Activated T-helper 17 cell treated with anti-CD3 and anti-CD28 coated beads, Interleukin-2, amount 50 U/mL, for 72 hours (primary cell): ENCODE results near the gene FLYWCH1. TPM values are rescaled to one million over a fixed set of nuclear protein-coding genes. Genes with fewer than 3 reads are reported as not detected.
"Not testable (repeated sequence)": the region's sequence is repeated elsewhere in the genome, so short reads cannot be mapped to it uniquely, and the experiment has no call there.

Experiments
- ATAC-seq: fragments of 150-1000 bp; cut with Tn5 transposase; replicated peaks from 2 replicates; pipeline ENCODE4 v1.10.0; 2021; ENCODE audit warnings: mild to moderate bottlenecking, moderate library complexity
- H3K27ac Mint-ChIP-seq: one replicate; pipeline ENCODE4 v1.8.0; 2022; ENCODE audit warnings: mixed read lengths
- H3K27me3 Mint-ChIP-seq: one replicate; pipeline ENCODE4 v1.8.0; 2022; ENCODE audit warnings: mixed read lengths
- H3K36me3 Mint-ChIP-seq: one replicate; pipeline ENCODE4 v1.8.0; 2022; ENCODE audit warnings: low read depth, mild to moderate bottlenecking, mixed read lengths
- H3K4me1 Mint-ChIP-seq: one replicate; pipeline ENCODE4 v1.8.0; 2022; ENCODE audit warnings: mixed read lengths
- H3K4me3 Mint-ChIP-seq: one replicate; pipeline ENCODE4 v1.8.0; 2022; ENCODE audit warnings: mild to moderate bottlenecking, mixed read lengths
- H3K9me3 Mint-ChIP-seq: one replicate; pipeline ENCODE4 v1.8.0; 2022; ENCODE audit warnings: mixed read lengths
- total RNA-seq, 2 donors: library from RNA; stranded (reverse); gene quantifications; one replicate each; pipeline ENCODE4 v1.2.3, GENCODE V29; 2022

Gene FLYWCH1
- total RNA-seq, 2 donors from 2014 or later: 52.4 to 61.1 TPM

- H3K27ac Mint-ChIP-seq, H3K9me3 Mint-ChIP-seq, H3K36me3 Mint-ChIP-seq, ATAC-seq, H3K27me3 Mint-ChIP-seq: not testable (repeated sequence)
- Mint-ChIP-seq H3K4me3 (peak overlapping the region; percentile 92), H3K4me1 (peaks cover 20% of the 10 kb centered on the region)
Measured at GRCh38 chr16:2907084-2907753, 4.5 kb upstream of the FLYWCH1 start.

GRCh38 chr16:2910441-2910969 lies 1.2 kb upstream of the FLYWCH1 start:
- Mint-ChIP-seq H3K36me3 (peaks cover 27% of the 10 kb centered on the region), H3K4me3 (peak overlapping the region; percentile 87), H3K4me1 (peaks cover 25% of the 10 kb centered on the region), H3K9me3 (no peaks in the 10 kb centered on the region), H3K27ac (no peak overlapping the region), H3K27me3 (no peaks in the 10 kb centered on the region)
- no peak for ATAC-seq

GRCh38 chr16:2912330-2913199 lies 834 bp downstream of the FLYWCH1 start:
- Mint-ChIP-seq H3K27ac (peak overlapping the region; percentile 58), H3K4me1 (peaks cover 14% of the 10 kb centered on the region), H3K9me3 (no peaks in the 10 kb centered on the region), H3K4me3 (peak overlapping the region; percentile 87), H3K36me3 (peaks cover 41% of the 10 kb centered on the region), H3K27me3 (no peaks in the 10 kb centered on the region)
- ATAC-seq: peak; percentile 42

DNA sequence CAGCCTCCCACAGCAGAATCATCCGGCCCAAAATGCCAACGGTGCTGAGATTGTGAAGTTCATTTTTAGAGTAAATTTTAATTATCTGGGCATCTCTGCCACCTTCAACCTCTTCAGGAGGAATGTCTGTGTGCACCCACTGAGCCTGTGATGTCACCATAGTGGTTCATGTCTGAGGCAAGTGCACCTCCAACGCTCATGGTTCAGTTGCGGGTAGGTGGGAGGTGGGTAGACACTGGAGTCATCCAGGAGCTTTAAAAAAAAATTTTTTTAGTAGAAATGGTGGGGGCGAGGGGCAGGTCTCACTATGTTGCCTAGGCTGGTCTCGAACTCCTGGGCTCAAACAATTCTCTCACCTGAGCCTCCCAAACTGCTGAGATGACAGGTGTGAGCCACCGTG lies 1.9 kb downstream of the FLYWCH1 start:
- peaks cover 52% of the 10 kb centered on the region for H3K36me3 Mint-ChIP-seq
- H3K4me3 Mint-ChIP-seq: peak overlapping the region; percentile 87
- no peak for ATAC-seq

DNA sequence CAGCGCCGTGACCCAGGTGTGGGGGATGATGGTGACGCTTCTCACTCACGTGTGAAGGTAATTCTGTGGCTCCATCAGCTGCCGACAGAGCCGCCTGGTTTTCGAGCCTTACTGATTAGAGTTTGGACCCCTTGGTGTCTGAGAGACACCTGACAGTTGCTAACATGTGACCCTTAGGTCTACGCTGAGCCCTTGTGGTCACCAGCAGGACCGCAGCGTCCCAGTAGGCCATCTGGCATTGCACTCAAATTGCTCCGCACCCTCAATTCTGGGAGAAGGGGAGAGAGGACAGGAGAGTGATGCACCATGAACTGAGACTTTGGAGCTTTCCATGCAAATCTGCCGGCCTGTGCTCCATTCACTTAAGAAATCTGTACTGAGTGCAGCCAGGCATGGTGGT lies 2.5 kb downstream of the FLYWCH1 start:
- Mint-ChIP-seq H3K36me3 (peaks cover 58% of the 10 kb centered on the region), H3K9me3 (no peaks in the 10 kb centered on the region), H3K4me3 (peak overlapping the region; percentile 87), H3K4me1 (peaks cover 14% of the 10 kb centered on the region), H3K27me3 (no peaks in the 10 kb centered on the region), H3K27ac (no peak overlapping the region)
- ATAC-seq: no peak

More for the DNA sequence above, 1.9 kb downstream of the FLYWCH1 start:
- no peaks in the 10 kb centered on the region for H3K9me3 Mint-ChIP-seq
- peaks cover 14% of the 10 kb centered on the region for H3K4me1 Mint-ChIP-seq
- no peaks in the 10 kb centered on the region for H3K27me3 Mint-ChIP-seq
- peak overlapping the region; percentile 58 for H3K27ac Mint-ChIP-seq

DNA sequence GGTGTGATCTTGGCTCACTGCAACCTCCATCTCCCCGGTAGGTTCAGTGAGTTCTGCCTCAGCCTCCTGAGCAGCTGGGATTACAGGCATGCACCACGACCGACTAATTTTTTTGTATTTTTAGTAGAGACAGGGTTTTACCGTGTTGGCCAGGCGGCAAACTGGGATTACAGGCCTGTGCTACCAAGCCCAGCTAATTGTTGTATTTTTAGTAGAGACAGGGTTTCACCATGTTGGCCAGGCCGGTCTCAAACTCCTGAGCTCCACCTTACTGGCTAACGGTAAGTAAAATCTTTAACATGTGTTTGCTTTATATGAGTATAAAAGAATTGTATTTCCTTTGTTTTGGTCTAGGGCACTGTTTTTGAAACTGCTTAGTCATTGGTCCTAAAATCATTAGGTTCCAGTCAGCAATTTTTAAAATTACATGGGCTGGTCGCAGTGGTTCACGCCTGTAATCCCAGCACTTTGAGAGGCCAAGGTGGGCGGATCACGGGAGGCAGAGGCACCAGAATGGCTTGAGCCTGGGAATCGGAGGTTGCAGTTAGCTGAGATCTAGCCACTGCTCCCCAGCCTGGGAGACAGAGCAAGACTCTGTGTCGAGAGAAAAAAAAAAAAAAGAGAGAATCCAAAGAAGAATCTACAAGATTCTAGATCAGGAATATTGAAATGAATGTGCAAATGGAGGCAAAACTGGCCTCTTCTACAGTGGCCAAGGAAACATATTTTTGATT lies 3.6 kb downstream of the FLYWCH1 start:
- Mint-ChIP-seq H3K9me3 (no peaks in the 10 kb centered on the region), H3K4me3 (peak overlapping the region; percentile 57), H3K36me3 (peaks cover 66% of the 10 kb centered on the region), H3K4me1 (peaks cover 19% of the 10 kb centered on the region), H3K27me3 (no peaks in the 10 kb centered on the region), H3K27ac (peak overlapping the region; percentile 77)
- ATAC-seq: no peak

DNA sequence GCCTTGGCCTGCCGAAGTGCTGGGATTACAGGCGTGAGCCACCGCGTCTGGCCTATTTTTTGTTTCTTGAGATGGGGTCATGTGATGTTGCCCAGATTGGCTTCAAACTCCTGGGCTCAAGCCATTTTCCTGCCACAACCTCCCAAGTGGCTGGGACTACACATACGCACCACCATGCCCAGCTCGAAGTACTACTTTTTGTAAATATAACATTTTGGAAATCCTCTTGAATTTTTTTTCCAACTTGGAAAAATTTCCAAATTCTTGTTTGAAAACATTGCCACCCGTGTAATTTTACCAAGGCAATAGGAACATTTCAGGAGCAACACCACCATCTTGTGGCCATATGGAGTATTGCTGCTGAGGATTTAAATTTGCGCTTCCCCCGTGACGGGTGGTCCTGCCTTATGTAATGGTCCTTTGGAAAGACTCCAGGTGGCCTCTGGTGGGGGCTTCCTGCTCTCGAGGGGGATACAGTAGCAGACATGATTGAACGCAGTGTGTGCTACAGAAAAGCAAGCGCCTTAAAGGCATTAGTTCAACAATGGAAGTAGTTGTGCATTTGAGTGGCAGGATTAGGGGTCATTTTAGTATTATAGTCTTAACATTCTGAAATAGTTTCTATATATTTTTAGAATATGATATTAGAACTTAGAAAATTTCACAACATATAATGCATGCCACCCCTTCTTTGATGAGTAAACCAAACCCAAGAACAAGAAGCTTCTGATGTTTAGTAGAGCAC lies 8.0 kb downstream of the FLYWCH1 start:
- peak; percentile 51 for ATAC-seq
- H3K4me3 Mint-ChIP-seq: no peak overlapping the region
- H3K9me3 Mint-ChIP-seq: no peaks in the 10 kb centered on the region
- no peaks in the 10 kb centered on the region for H3K27me3 Mint-ChIP-seq
- peaks cover 65% of the 10 kb centered on the region for H3K36me3 Mint-ChIP-seq
- peak overlapping the region; percentile 10 for H3K27ac Mint-ChIP-seq
- H3K4me1 Mint-ChIP-seq: peaks cover 4% of the 10 kb centered on the region

DNA sequence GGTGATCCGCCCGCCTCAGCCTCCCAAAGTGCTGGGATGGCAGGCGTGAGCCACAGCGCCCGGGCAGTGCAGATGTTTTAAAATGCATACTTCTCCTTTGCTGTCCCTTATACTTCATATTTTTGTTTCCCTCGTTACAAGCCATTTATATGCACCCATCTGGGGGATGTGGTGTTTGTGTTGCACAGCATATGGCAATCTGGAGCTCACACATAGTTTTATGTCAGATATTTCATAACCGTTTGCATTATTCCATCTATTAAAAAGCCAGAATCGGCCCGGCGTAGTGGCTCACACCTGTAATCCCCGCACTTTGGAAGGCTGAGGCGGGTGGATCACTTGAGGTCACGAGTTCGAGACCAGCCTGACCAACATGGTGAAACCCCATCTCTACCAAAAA lies 11.8 kb downstream of the FLYWCH1 start:
- Mint-ChIP-seq H3K27me3 (no peaks in the 10 kb centered on the region), H3K27ac (no peak overlapping the region), H3K4me1 (peaks cover 18% of the 10 kb centered on the region), H3K9me3 (no peaks in the 10 kb centered on the region), H3K36me3 (peaks cover 36% of the 10 kb centered on the region), H3K4me3 (no peak overlapping the region)
- ATAC-seq: no peak

DNA sequence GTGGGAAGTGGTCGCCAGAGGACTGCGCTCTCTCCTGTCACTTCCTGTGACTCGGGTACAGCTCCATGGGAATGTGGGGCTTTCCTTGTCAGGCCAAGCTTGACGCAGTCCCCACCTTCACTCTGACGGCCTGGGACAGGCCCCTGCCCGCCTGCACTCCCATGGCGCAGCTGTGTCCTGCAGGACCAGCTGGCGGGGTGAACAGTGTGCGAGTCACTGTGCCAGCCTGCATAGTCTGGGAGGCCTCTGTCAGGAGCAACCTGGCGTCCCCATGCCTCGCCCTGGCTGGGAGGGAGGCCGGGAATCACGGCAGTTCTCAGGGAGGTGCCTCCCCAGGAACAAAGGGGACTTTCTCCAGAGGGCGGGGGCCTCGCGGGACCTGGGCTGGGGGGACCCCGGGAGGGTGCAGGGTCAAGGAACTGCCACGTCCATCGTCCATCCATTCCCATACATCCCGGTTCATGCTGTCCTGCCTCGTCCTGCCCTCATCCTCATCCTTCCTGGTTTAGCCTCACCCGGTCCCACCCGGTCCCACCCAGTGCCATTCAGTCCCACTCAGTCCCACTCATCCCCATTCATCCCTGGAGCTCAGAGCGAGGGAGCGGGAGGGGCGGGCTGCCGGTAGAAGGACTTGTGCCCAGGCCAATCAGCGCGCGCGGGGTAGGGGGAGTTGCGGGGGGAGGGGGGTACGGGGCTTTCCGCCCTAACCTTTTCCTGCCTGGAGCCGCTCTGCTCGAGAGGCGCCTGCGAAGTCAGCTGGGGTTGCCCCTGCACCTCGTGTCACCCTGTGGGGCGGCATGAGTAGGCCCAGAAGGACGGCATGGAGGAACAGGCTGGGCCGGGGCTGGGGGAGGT lies 13.4 kb downstream of the FLYWCH1 start:
- no peak for ATAC-seq
- Mint-ChIP-seq H3K27me3 (no peaks in the 10 kb centered on the region), H3K36me3 (peaks cover 21% of the 10 kb centered on the region), H3K9me3 (no peaks in the 10 kb centered on the region), H3K27ac (no peak overlapping the region), H3K4me3 (no peak overlapping the region), H3K4me1 (peaks cover 14% of the 10 kb centered on the region)

DNA sequence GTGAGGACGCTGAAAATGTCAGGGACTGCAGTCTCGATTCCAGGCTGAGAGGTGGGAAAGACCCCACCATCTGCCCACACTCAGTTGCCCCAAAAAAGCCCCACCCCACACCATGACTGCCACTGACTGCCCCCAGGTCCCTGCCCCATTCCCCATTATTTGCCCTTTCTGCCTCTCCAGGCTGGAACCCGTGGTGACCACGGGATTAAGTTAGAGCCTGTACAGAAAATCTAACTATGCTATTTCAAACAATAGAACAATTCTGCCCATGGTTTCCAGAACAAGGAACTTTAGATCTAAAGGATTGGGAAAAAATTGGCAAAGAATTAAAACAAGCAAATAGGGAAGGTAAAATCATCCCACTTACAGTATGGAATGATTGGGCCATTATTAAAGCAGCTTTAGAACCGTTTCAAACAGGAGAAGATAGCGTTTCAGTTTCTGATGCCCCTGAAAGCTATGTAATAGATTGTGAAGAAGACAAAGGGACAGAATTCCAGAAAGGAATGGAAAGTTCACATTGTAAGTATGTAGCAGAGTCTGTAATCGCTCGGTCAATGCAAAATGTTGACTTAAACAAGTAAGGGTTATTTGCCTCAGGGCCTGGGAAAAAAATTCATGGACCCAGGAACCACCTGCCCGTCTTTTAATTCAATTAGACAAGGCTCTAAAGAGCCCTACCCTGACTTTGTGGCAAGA lies 14.4 kb downstream of the FLYWCH1 start:
- no peaks in the 10 kb centered on the region for H3K9me3 Mint-ChIP-seq
- ATAC-seq: no peak
- peaks cover 14% of the 10 kb centered on the region for H3K4me1 Mint-ChIP-seq
- H3K4me3 Mint-ChIP-seq: peak overlapping the region; percentile 2
- peak overlapping the region; percentile 39 for H3K27ac Mint-ChIP-seq
- H3K27me3 Mint-ChIP-seq: no peaks in the 10 kb centered on the region
- peaks cover 18% of the 10 kb centered on the region for H3K36me3 Mint-ChIP-seq

DNA sequence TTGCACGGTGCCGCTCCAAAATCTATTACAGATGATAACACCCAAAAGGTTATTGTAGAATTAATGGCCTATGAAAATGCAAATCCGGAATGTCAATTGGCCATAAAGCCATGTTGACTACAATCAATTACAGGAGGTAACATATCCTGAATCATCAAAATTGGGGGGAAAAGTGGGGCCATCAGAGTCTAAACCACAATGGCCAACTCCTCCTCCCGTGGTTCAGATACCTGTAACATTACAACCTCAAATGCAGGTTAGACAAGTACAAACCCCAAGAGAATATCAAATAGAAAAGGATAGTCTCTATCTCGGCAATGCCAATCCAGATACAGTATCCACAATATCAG lies 14.9 kb downstream of the FLYWCH1 start:
- Mint-ChIP-seq H3K27me3 (no peaks in the 10 kb centered on the region), H3K27ac (peak overlapping the region; percentile 39), H3K9me3 (no peaks in the 10 kb centered on the region), H3K4me3 (peak overlapping the region; percentile 2), H3K36me3 (peaks cover 19% of the 10 kb centered on the region), H3K4me1 (peaks cover 14% of the 10 kb centered on the region)
- no peak for ATAC-seq

- Mint-ChIP-seq H3K36me3 (peaks cover 18% of the 10 kb centered on the region), H3K4me1 (peaks cover 14% of the 10 kb centered on the region), H3K27me3 (no peaks in the 10 kb centered on the region), H3K9me3 (no peaks in the 10 kb centered on the region), H3K27ac (peak overlapping the region; percentile 6), H3K4me3 (peak overlapping the region; percentile 2)
- ATAC-seq: peak; percentile 99
Measured at GRCh38 chr16:2927010-2927646, 15.4 kb downstream of the FLYWCH1 start.
